Mammary epithelial cell (primary cell): ENCODE data around the gene AMY1A.
"Not testable (repeated sequence)": the region's sequence is repeated elsewhere in the genome, so short reads cannot be mapped to it uniquely, and the experiment has no call there.

Experiments used
- EZH2 ChIP-seq: IDR thresholded peaks from 2 replicates; pipeline ENCODE4 v1.6.1; 2012; ENCODE audit warnings: low read length, inconsistent platforms, borderline replicate concordance
- TF ChIP-seq, protein P1 (sequence below), 2 donors: IDR thresholded peaks in 1 of 2; conservative IDR thresholded peaks in 1 of 2; 2 replicates each; pipeline ENCODE4 v1.5.1; 2011 to 2012; ENCODE audit warnings: inconsistent platforms in 2 of 2, low read length in 2 of 2, mild to moderate bottlenecking in 2 of 2, control low read depth in 1 of 2, low read depth in 1 of 2; ENCODE audit not compliant: insufficient read depth in 1 of 2; ENCODE audit errors: extremely low read depth in 1 of 2

DNA sequence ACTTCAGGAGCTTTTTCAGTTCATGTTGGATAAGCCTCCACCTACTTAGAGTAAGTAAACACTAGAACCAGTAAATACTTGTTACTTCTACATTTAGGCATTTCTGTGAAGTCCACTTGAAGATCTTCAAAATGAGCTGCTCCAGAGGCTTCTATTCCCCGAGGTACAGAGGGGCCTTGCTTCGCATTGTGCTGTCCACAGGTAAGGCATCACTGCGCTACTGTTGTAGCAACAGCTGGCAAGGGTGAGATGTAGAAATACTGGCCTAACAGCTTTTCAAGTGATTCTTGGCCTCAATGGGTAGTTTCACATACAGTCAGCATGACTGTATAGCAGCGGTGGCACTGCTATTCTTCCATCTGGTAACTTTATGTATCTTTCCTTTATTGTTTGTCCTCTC is 4.7 kb upstream of the AMY1A start:
- TF ChIP-seq, protein P1, sequence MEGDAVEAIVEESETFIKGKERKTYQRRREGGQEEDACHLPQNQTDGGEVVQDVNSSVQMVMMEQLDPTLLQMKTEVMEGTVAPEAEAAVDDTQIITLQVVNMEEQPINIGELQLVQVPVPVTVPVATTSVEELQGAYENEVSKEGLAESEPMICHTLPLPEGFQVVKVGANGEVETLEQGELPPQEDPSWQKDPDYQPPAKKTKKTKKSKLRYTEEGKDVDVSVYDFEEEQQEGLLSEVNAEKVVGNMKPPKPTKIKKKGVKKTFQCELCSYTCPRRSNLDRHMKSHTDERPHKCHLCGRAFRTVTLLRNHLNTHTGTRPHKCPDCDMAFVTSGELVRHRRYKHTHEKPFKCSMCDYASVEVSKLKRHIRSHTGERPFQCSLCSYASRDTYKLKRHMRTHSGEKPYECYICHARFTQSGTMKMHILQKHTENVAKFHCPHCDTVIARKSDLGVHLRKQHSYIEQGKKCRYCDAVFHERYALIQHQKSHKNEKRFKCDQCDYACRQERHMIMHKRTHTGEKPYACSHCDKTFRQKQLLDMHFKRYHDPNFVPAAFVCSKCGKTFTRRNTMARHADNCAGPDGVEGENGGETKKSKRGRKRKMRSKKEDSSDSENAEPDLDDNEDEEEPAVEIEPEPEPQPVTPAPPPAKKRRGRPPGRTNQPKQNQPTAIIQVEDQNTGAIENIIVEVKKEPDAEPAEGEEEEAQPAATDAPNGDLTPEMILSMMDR (conservative IDR thresholded peaks at IDR 0.05 in 1 of 2, IDR thresholded peaks at IDR 0.05 in 1 of 2; ENCODE audit: extremely low read depth in 1 of 2, insufficient read depth in 1 of 2, low read depth in 1 of 2, low read length in 2 of 2): not testable (repeated sequence)
- not testable (repeated sequence) for TF ChIP-seq EZH2
